HEK293T (cell line): ENCODE measurements around the gene PLEKHA7.
"Not testable (repeated sequence)": the region's sequence is repeated elsewhere in the genome, so short reads cannot be mapped to it uniquely, and the experiment has no call there.

ENCODE experiments used
- CTCF ChIA-PET: fragments of 350-600 bp; formaldehyde crosslinking; extraction: SDS; loops from one replicate; lab custom pipeline; 2021; ENCODE audit warnings: antibody characterized with exemption, inconsistent platforms; lab: Yijun Ruan, JAX
- POLR2A ChIA-PET: fragments of 350-600 bp; formaldehyde crosslinking; extraction: SDS; loops from one replicate; lab custom pipeline; 2020; ENCODE audit warnings: antibody characterized with exemption, inconsistent platforms; lab: Yijun Ruan, JAX
- DNase-seq: peaks from one replicate; pipeline ENCODE4 v3.0.0; 2012; ENCODE audit warnings: mixed read lengths; ENCODE audit errors: extremely low spot score
- ARNT ChIP-seq: fragments of 450-650 bp; IDR thresholded peaks from 2 replicates; pipeline ENCODE4 v1.6.1; 2017; ENCODE audit warnings: mild to moderate bottlenecking
- BHLHE40 ChIP-seq: fragments of 450-650 bp; IDR thresholded peaks from 2 replicates; pipeline ENCODE4 v1.6.1; 2016; ENCODE audit warnings: mild to moderate bottlenecking, moderate library complexity, borderline replicate concordance
- CTBP1 ChIP-seq: fragments of 450-650 bp; IDR thresholded peaks from 2 replicates; pipeline ENCODE4 v1.6.1; 2016; ENCODE audit warnings: borderline replicate concordance
- ELF4 ChIP-seq: fragments of 450-650 bp; IDR thresholded peaks from 2 replicates; pipeline ENCODE4 v1.6.1; 2017; ENCODE audit warnings: antibody characterized with exemption
- FOXA1 ChIP-seq: fragments of 450-650 bp; IDR thresholded peaks from 2 replicates; pipeline ENCODE4 v1.6.1; 2016; ENCODE audit warnings: mild to moderate bottlenecking
- FOXK2 ChIP-seq: fragments of 450-650 bp; IDR thresholded peaks from 2 replicates; pipeline ENCODE4 v1.6.1; 2016; ENCODE audit warnings: mild to moderate bottlenecking
- FOXM1 ChIP-seq: fragments of 450-650 bp; IDR thresholded peaks from 2 replicates; pipeline ENCODE4 v1.6.1; 2017; ENCODE audit warnings: mild to moderate bottlenecking, borderline replicate concordance
- HDGF ChIP-seq: fragments of 450-650 bp; IDR thresholded peaks from 2 replicates; pipeline ENCODE4 v1.6.1; 2017; ENCODE audit warnings: antibody characterized with exemption, borderline replicate concordance
- L3MBTL2 ChIP-seq: fragments of 450-650 bp; conservative IDR thresholded peaks from 2 replicates; pipeline ENCODE4 v1.6.1; 2016; ENCODE audit warnings: mild to moderate bottlenecking
- LEF1 ChIP-seq: fragments of 450-650 bp; IDR thresholded peaks from 2 replicates; pipeline ENCODE4 v1.6.1; 2017; ENCODE audit warnings: mild to moderate bottlenecking, borderline replicate concordance
- NFRKB ChIP-seq: fragments of 450-650 bp; IDR thresholded peaks from 2 replicates; pipeline ENCODE4 v1.6.1; 2016; ENCODE audit warnings: mild to moderate bottlenecking, moderate library complexity
- PKNOX1 ChIP-seq: fragments of 450-650 bp; IDR thresholded peaks from 2 replicates; pipeline ENCODE4 v1.6.1; 2016
- SP1 ChIP-seq: fragments of 450-650 bp; IDR thresholded peaks from 2 replicates; pipeline ENCODE4 v1.6.1; 2017
- SUZ12 ChIP-seq: fragments of 450-650 bp; IDR thresholded peaks from 2 replicates; pipeline ENCODE4 v1.6.1; 2016; ENCODE audit warnings: mild to moderate bottlenecking
- TARDBP ChIP-seq: fragments of 450-650 bp; IDR thresholded peaks from 2 replicates; pipeline ENCODE4 v1.6.1; 2016
- ZNF384 ChIP-seq: fragments of 450-650 bp; IDR thresholded peaks from 2 replicates; pipeline ENCODE4 v1.6.1; 2016

Gene PLEKHA7

GRCh38 chr11:16874275-16874975 is 139.8 kb downstream of the PLEKHA7 start:
- POLR2A ChIA-PET: no interaction called here
- DNase-seq: no peak
- CTCF ChIA-PET: no interaction called here
- TF ChIP-seq L3MBTL2 (no peak), SP1 (no peak), SUZ12 (no peak), ZNF384 (no peak), ELF4 (no peak), FOXM1 (no peak), FOXK2 (no peak), CTBP1 (no peak), FOXA1 (no peak), HDGF (no peak), BHLHE40 (no peak), NFRKB (no peak), PKNOX1 (no peak), LEF1 (no peak), ARNT (no peak), TARDBP (no peak)

- TF ChIP-seq SUZ12 (no peak), FOXA1 (no peak), PKNOX1 (no peak), NFRKB (no peak), SP1 (no peak), CTBP1 (no peak), ELF4 (no peak), TARDBP (no peak), ARNT (no peak)
- POLR2A ChIA-PET: no interaction called here
- no peak for DNase-seq
- CTCF ChIA-PET: no interaction called here
Observed at GRCh38 chr11:16873289-16873688, 140.9 kb downstream of the PLEKHA7 start.

- ChIA-PET POLR2A (no interaction called here), CTCF (interaction anchor here (1.0 kb wide), 1 partner anchor 10 kb away, joined by 3 read pairs; no protein-coding TSS in a partner anchor)
- no peak for TF ChIP-seq HDGF
- no peak for TF ChIP-seq SUZ12
- no peak for TF ChIP-seq TARDBP
- TF ChIP-seq FOXK2: no peak
- TF ChIP-seq FOXA1: no peak
- TF ChIP-seq SP1: no peak
- TF ChIP-seq NFRKB: no peak
- DNase-seq: no peak
Observed at GRCh38 chr11:16871368-16871767, 142.8 kb downstream of the PLEKHA7 start.

DNA sequence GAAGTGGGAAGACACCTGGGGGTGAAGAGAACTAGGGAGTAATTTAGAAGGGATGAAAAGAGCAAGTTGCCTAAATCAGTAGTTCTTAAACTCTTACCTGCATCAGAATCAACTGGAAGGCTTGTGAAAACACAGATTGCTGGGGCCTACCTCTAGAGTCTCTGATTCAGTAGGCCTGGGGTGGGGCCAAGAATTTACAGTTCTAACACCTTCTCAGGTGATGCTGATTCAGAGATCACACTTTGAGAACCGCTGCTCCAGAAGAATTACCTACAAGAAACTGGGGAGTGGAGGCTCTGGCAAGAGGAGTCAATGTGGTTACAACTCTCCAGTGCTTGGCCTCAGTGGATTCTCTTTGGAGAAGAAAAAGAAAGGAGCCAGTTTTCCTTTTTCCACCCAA is 147.1 kb downstream of the PLEKHA7 start:
- CTCF ChIA-PET: no interaction called here

DNA sequence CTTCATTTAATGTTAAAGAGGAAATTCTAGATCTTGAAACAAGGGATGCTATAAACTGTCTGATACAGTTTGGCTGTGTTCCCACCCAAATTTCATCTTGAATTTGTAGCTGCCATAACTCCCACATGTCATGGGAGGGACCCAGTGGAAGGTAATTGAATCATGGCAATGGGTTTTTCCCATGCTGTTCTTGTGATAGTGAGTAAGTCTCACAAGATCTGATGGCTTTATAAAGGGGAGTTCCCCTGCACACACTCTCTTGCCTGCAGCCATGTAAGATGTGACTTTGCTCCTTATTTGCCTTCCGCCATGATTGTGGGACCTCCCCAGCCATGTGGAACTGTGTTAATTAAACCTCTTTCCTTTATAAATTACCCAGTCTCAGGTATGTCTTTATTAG is 149.8 kb downstream of the PLEKHA7 start:
- CTCF ChIA-PET, POLR2A ChIA-PET, DNase-seq: not testable (repeated sequence)

More for the DNA sequence above, 147.1 kb downstream of the PLEKHA7 start:
- no peak for TF ChIP-seq FOXM1
- TF ChIP-seq FOXA1: no peak
- no peak for TF ChIP-seq ARNT
- TF ChIP-seq BHLHE40: no peak
- no peak for TF ChIP-seq ZNF384
- no peak for TF ChIP-seq LEF1
- TF ChIP-seq HDGF: no peak
- TF ChIP-seq SP1: no peak
- no peak for TF ChIP-seq L3MBTL2
- no peak for TF ChIP-seq TARDBP
- no peak for TF ChIP-seq SUZ12
- TF ChIP-seq ELF4: no peak
- no peak for TF ChIP-seq NFRKB
- no peak for TF ChIP-seq PKNOX1
- no peak for TF ChIP-seq FOXK2
- no peak for DNase-seq
- POLR2A ChIA-PET: no interaction called here

GRCh38 chr11:16863389-16863788 is 150.8 kb downstream of the PLEKHA7 start:
- no peak for TF ChIP-seq BHLHE40
- TF ChIP-seq FOXK2: no peak
- TF ChIP-seq NFRKB: no peak
- TF ChIP-seq ZNF384: no peak
- no peak for TF ChIP-seq CTBP1
- no peak for TF ChIP-seq ARNT
- DNase-seq: no peak
- CTCF ChIA-PET: no interaction called here
- POLR2A ChIA-PET: no interaction called here

GRCh38 chr11:16862726-16863125 is 151.5 kb downstream of the PLEKHA7 start:
- ChIA-PET POLR2A (no interaction called here), CTCF (no interaction called here)
- DNase-seq: no peak
- TF ChIP-seq ZNF384 (no peak), FOXA1 (no peak), NFRKB (no peak), ARNT (no peak)
